Stomach (tissue), 4 donors: Measurements from ENCODE around the gene HEATR3.

Experiments
- CTCF ChIP-seq, 7 experiments: fragments of 450-650 bp in 4 of 7; fragments of 200-600 bp in 3 of 7; sonication (generic) in 3 of 7; IDR thresholded peaks; one replicate each; pipeline ENCODE4 v1.5.1; 2016 to 2019; ENCODE audit warnings: antibody characterized with exemption in 7 of 7, control low read depth in 2 of 7, mild to moderate bottlenecking in 1 of 7
- EP300 ChIP-seq: sonication (generic); formaldehyde crosslinking; IDR thresholded peaks from one replicate; pipeline ENCODE4 v1.6.1; 2017; ENCODE audit warnings: antibody characterized with exemption
- POLR2A ChIP-seq, 4 donors: fragments of 450-650 bp; IDR thresholded peaks; one replicate each; pipeline ENCODE4 v1.6.1; 2016; ENCODE audit warnings: antibody characterized with exemption in 4 of 4, control low read depth in 2 of 4, mild to moderate bottlenecking in 1 of 4, moderate library complexity in 1 of 4
- POLR2AphosphoS5 ChIP-seq, 3 donors: sonication (generic); formaldehyde crosslinking; IDR thresholded peaks; one replicate each; pipeline ENCODE4 v1.6.1; 2016; ENCODE audit warnings: antibody characterized with exemption in 3 of 3

GRCh38 chr16:50102051-50102746 lies 36.4 kb downstream of the HEATR3 start:
- TF ChIP-seq POLR2AphosphoS5 (IDR thresholded peaks at IDR 0.05) (no peak), CTCF (IDR thresholded peaks at IDR 0.05) (no peak), EP300 (no peak), POLR2A (IDR thresholded peaks at IDR 0.05) (no peak)
